ENCODE measurements around the gene PROM1.

DNA sequence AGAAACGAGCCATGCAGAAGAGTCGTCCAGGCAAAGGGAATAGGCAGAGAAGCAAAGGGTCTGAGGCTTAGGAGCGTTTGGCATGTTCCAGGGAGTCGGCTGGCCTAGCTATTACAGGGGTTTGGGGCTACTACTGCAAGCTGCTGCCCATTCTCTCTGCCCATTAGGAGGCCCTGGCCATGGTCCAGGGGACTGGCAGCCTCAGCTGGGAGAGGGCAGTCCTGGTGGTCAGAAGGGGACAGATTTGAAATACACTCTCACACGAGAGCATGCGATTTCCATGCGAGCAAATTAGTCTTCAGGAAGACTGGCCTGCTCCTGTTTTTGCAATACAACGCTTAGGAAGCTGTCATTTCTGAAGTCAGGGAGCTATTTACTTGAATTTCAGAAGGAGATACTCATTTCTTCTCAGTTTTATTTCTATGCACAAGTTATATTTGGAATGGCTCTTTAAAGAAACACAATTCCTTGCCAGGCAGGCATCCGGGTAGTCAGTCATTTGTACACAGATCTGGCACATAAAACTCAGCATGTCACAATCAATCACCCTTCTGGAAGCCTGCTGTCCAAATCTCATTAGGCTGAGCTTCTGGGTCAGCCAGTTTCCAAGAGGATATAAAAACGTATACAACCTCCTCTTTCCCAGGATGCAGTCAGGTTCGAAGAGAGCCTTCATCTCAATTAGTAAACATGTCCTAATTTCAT lies 27.0 kb downstream of the PROM1 start:
- TF ChIP-seq TAF1 (IDR thresholded peaks at IDR 0.05; ENCODE audit: low read depth, low read length) (no peak), RFX5 (IDR thresholded peaks at IDR 0.05; ENCODE audit: borderline replicate concordance, low read depth, low read length) (no peak), CREB1 (IDR thresholded peaks at IDR 0.05) (no peak), SP2 (IDR thresholded peaks at IDR 0.05; ENCODE audit: low read length) (no peak), JUND (IDR thresholded peaks at IDR 0.05; ENCODE audit: low read length) (no peak), SP1 (IDR thresholded peaks at IDR 0.05; ENCODE audit: low read depth, low read length) (no peak), ZNF274 (IDR thresholded peaks at IDR 0.05; ENCODE audit: borderline replicate concordance, extremely low read depth, low read length) (no peak), POLR2A (IDR thresholded peaks at IDR 0.05; ENCODE audit: control extremely low read depth in 1 of 2, low read depth in 2 of 2, low read length in 2 of 2) (no peak)
- TF ChIP-seq, protein P1, sequence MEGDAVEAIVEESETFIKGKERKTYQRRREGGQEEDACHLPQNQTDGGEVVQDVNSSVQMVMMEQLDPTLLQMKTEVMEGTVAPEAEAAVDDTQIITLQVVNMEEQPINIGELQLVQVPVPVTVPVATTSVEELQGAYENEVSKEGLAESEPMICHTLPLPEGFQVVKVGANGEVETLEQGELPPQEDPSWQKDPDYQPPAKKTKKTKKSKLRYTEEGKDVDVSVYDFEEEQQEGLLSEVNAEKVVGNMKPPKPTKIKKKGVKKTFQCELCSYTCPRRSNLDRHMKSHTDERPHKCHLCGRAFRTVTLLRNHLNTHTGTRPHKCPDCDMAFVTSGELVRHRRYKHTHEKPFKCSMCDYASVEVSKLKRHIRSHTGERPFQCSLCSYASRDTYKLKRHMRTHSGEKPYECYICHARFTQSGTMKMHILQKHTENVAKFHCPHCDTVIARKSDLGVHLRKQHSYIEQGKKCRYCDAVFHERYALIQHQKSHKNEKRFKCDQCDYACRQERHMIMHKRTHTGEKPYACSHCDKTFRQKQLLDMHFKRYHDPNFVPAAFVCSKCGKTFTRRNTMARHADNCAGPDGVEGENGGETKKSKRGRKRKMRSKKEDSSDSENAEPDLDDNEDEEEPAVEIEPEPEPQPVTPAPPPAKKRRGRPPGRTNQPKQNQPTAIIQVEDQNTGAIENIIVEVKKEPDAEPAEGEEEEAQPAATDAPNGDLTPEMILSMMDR (IDR thresholded peaks at IDR 0.05; ENCODE audit: control extremely low read depth in 1 of 3, insufficient read depth in 1 of 3, low read depth in 1 of 3, low read length in 3 of 3), result no peak
- TF ChIP-seq, protein P2, sequence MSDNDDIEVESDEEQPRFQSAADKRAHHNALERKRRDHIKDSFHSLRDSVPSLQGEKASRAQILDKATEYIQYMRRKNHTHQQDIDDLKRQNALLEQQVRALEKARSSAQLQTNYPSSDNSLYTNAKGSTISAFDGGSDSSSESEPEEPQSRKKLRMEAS (IDR thresholded peaks at IDR 0.05), result no peak

All from H1 (cell line).